ENCODE results near the gene PLPPR3. TPM values are rescaled to one million over a fixed set of nuclear protein-coding genes. Genes with fewer than 3 reads are reported as not detected.

Gene PLPPR3
- total and polyA plus RNA-seq, 10 of the 15 experiments (the other 5 are each of a cell fraction or from before 2014, with no cell fraction given) = 0.07 TPM; not detected in 9

- Histone ChIP-seq H3K27me3 (replicated peaks in 1 of 2; ENCODE audit: control insufficient read depth in 2 of 2, insufficient read depth in 2 of 2, low read length in 1 of 2) (no peaks in the 10 kb centered on the region; a peak in 1 of 4 replicates), H4K20me1 (ENCODE audit: control insufficient read depth, insufficient read depth) (no peaks in the 10 kb centered on the region), H3K79me2 (ENCODE audit: control insufficient read depth, insufficient read depth, low read length) (no peaks in the 10 kb centered on the region), H3K4me2 (ENCODE audit: control insufficient read depth, insufficient read depth) (no peak overlapping the region), H3K9me3 (replicated peaks; ENCODE audit: control insufficient read depth, insufficient read depth, low read length) (no peaks in the 10 kb centered on the region), H3K27ac (ENCODE audit: control insufficient read depth, insufficient read depth) (no peak overlapping the region), H3K36me3 (ENCODE audit: control insufficient read depth in 2 of 2, insufficient read depth in 2 of 2, low read length in 1 of 2) (no peaks in the 10 kb centered on the region), H3K4me1 (ENCODE audit: control insufficient read depth, insufficient read depth, low read length) (no peaks in the 10 kb centered on the region), H3K4me3 (no peak overlapping the region), H2AFZ (ENCODE audit: control insufficient read depth, low read depth, low read length) (no peak overlapping the region), H3K9ac (ENCODE audit: control insufficient read depth, insufficient read depth, low read length) (no peak overlapping the region)
- FAIRE-seq (no peak), ATAC-seq (no peak), DNase-seq (ENCODE audit: low read depth, low spot score) (no peak)
- TF ChIP-seq ZNF217 (IDR thresholded peaks at IDR 0.05) (no peak), CBX5 (IDR thresholded peaks at IDR 0.05; ENCODE audit: low read depth) (no peak), BACH1 (IDR thresholded peaks at IDR 0.05; ENCODE audit: borderline replicate concordance) (no peak), FOXM1 (IDR thresholded peaks at IDR 0.05; ENCODE audit: low read depth, low read length) (no peak), SPI1 (IDR thresholded peaks at IDR 0.05; ENCODE audit: borderline replicate concordance, insufficient read depth, low read depth, low read length) (no peak), ZNF24 (IDR thresholded peaks at IDR 0.05) (no peak), CREB1 (IDR thresholded peaks at IDR 0.05; ENCODE audit: low read depth) (no peak), MEF2B (IDR thresholded peaks at IDR 0.05; ENCODE audit: partially characterized antibody, poor library complexity, severe bottlenecking) (no peak), RBBP5 (conservative IDR thresholded peaks at IDR 0.05) (no peak), CHD4 (IDR thresholded peaks at IDR 0.05) (no peak), MXI1 (IDR thresholded peaks at IDR 0.05; ENCODE audit: low read depth, low read length) (no peak), RFX5 (IDR thresholded peaks at IDR 0.05; ENCODE audit: low read depth, low read length) (no peak), EED (IDR thresholded peaks at IDR 0.05; ENCODE audit: low read depth) (no peak), BRCA1 (IDR thresholded peaks at IDR 0.05; ENCODE audit: low read depth, low read length) (no peak), RAD21 (IDR thresholded peaks at IDR 0.05; ENCODE audit: insufficient read depth, low read depth, low read length) (no peak), SP1 (IDR thresholded peaks at IDR 0.05; ENCODE audit: low read depth, low read length) (no peak), CHD1 (IDR thresholded peaks at IDR 0.05; ENCODE audit: low read depth, low read length) (no peak)
- TF ChIP-seq, protein P1, sequence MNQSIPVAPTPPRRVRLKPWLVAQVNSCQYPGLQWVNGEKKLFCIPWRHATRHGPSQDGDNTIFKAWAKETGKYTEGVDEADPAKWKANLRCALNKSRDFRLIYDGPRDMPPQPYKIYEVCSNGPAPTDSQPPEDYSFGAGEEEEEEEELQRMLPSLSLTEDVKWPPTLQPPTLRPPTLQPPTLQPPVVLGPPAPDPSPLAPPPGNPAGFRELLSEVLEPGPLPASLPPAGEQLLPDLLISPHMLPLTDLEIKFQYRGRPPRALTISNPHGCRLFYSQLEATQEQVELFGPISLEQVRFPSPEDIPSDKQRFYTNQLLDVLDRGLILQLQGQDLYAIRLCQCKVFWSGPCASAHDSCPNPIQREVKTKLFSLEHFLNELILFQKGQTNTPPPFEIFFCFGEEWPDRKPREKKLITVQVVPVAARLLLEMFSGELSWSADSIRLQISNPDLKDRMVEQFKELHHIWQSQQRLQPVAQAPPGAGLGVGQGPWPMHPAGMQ (IDR thresholded peaks at IDR 0.05; ENCODE audit: borderline replicate concordance) = no peak
- TF ChIP-seq, protein P2, sequence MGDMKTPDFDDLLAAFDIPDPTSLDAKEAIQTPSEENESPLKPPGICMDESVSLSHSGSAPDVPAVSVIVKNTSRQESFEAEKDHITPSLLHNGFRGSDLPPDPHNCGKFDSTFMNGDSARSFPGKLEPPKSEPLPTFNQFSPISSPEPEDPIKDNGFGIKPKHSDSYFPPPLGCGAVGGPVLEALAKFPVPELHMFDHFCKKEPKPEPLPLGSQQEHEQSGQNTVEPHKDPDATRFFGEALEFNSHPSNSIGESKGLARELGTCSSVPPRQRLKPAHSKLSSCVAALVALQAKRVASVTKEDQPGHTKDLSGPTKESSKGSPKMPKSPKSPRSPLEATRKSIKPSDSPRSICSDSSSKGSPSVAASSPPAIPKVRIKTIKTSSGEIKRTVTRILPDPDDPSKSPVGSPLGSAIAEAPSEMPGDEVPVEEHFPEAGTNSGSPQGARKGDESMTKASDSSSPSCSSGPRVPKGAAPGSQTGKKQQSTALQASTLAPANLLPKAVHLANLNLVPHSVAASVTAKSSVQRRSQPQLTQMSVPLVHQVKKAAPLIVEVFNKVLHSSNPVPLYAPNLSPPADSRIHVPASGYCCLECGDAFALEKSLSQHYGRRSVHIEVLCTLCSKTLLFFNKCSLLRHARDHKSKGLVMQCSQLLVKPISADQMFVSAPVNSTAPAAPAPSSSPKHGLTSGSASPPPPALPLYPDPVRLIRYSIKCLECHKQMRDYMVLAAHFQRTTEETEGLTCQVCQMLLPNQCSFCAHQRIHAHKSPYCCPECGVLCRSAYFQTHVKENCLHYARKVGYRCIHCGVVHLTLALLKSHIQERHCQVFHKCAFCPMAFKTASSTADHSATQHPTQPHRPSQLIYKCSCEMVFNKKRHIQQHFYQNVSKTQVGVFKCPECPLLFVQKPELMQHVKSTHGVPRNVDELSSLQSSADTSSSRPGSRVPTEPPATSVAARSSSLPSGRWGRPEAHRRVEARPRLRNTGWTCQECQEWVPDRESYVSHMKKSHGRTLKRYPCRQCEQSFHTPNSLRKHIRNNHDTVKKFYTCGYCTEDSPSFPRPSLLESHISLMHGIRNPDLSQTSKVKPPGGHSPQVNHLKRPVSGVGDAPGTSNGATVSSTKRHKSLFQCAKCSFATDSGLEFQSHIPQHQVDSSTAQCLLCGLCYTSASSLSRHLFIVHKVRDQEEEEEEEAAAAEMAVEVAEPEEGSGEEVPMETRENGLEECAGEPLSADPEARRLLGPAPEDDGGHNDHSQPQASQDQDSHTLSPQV (IDR thresholded peaks at IDR 0.05) = no peak
- ChIA-PET POLR2A (no interaction called here), SMC1A (ENCODE audit: uncharacterized antibody, unreplicated experiment) (no interaction called here), CTCF (interaction anchor here (0.8 kb wide), 1 partner anchor 14 kb away, joined by 4 read pairs; no protein-coding TSS in a partner anchor), RAD21 (ENCODE audit: unreplicated experiment) (no interaction called here)
- in situ Hi-C loops (cut with MboI) (no loop called here), intact Hi-C loops (cut with micrococcal nuclease; ENCODE audit: unreplicated experiment) (no loop called here)
- no TSS peak for BruUV-seq (replicated peaks)
- 51% methylated on average over 13 of the region's 13 CpGs for WGBS (ENCODE audit: insufficient coverage, insufficient replicate concordance, low lambda C conversion rate, missing lambda C conversion rate)
Observed at GRCh38 chr19:784541-784940, 37.2 kb downstream of the PLPPR3 start.

Data from GM12878 (cell line).